Posterior cingulate gyrus (tissue), 11 donors: ENCODE measurements around the gene ARHGAP4.
A peak's percentile ranks its signal among the peaks of the same experiment; 100 is the strongest.

Experiments
- DNase-seq, 10 donors: peaks; one replicate each; pipeline versions ENCODE4 v3.0.0 to v3.0.0-alpha.2; 2020 to 2021; ENCODE audit warnings: mixed read lengths in 3 of 10
- intact Hi-C: fragments of 100-400 bp; cut with DNase I; formaldehyde crosslinking; loops from one replicate; pipeline ENCODE4 v1.15.1; 2023

ARHGAP4 gene

DNA sequence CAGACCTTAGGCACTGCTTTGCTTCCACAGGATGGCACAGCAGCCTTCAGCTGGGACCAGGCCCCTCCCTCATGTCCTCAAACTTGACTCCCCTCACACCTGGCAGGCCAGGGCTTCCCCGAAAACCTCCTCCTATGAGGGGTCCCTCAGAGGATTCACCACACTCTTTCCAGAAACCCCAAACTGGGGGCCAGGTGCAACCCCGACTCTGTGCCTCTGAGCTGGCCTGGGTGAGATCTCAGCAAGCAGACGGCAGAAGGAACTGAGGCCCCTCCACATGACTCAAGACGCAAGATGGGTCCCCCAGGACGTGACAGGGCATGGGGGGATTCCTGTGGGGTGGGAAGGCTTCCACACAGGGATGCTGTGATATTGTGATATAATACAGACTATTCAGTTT, 39.3 kb upstream of the ARHGAP4 start:
- no peak for DNase-seq
- intact Hi-C loops, result no loop called here

DNA sequence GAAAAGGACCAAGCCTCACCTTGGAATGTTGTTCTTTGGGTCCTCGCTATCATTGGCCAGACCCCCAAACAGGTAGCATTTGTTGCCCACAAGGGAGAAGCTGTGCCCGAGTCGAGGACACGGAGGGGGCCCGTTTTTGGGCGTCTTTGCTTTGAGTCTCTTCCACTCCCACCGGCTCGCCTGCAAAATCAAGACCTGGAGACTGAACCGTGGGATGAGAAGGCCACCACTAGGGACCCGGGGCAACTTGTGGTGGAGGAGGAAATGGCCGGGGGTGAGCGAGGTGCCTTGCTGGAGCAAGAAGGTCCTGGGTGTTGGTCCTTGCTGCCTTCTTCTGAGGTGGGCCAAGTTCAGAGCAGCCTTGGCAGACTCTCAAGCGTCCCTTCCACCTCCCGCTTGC, 38.0 kb upstream of the ARHGAP4 start:
- no peak for DNase-seq
- intact Hi-C loops, result no loop called here

DNA sequence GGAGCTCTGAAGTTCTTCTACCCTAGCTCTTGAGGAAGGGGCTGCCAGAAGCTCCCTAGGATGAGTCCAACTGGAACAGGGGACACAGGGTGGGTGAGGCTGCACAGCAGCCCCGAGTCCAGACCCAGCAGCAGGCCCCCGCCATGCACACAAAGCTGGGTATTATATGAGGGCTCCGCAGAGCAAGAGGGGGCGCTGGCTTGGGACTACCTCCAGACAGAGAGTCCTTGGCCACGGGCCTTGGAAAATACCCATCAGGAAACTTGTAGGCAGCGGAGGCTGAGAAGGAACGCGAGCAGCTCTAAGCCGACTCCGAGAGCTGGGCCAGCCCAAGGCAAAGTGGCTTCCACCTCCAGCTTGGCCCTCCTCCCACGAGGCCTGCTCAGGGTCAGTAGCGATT, 37.5 kb upstream of the ARHGAP4 start:
- intact Hi-C loops, result no loop called here
- peak in 1 of 10 donors; percentile 70 for DNase-seq

DNA sequence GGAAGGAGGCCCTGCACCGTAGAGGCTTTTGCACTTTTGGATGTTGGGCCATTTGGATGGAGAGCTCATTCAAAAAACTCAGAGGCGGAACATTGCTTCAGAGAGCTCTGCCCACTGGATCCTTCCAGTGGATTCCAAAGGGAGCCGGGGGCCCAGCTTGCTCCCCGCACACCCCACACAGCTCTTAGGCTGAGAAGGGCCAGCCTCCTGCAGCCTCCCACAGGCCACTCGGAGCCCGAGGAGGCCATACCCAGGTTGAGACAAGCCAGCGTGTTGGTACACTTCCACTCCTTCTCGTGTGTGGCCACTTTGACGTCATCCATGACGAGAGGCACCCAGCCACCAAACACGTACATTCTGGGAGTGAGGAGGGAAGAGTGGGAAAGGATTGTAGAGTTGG, 35.2 kb upstream of the ARHGAP4 start:
- DNase-seq, result no peak
- intact Hi-C loops, result no loop called here

DNA sequence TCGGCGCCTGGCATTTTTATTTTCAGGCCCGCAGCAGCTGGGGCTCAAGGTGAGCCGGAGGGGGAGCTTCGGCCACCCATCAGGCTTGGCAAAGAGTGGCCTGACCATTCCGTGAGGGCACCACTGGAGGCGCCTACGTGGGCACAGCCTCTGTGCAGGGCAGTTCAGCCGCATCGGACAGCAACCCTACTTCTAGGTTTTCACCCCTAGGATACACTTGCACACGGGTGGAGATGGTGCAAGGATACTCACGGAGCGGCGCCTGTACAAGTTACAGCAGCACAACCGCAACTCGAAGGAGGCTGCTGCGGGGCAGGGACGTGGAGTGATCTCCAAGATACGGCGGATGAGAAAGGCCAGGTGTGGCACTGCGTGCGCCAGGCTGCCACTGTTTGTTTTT, 34.7 kb upstream of the ARHGAP4 start:
- intact Hi-C loops, result no loop called here
- DNase-seq, result no peak

DNA sequence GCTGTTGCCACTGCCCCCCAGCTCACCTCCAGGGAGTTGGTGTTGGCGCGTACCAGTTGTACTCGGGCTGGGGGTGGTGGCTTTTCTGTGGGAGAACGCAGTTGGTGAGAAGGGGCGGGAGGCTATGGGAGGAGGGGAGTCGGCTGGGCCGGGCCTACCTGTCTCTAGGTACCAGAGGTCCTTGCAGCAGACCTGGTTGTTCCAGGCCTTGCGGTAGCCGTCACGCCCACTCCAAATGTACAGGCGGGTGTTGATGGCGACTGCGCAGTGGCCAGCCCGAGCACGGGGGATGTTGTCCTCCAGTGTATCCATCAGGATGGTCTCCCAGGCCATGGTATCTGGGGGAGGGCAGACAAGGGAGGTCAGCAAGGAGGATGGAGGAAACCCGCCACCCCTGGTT, 34.0 kb upstream of the ARHGAP4 start:
- intact Hi-C loops, result no loop called here
- DNase-seq, result no peak

DNA sequence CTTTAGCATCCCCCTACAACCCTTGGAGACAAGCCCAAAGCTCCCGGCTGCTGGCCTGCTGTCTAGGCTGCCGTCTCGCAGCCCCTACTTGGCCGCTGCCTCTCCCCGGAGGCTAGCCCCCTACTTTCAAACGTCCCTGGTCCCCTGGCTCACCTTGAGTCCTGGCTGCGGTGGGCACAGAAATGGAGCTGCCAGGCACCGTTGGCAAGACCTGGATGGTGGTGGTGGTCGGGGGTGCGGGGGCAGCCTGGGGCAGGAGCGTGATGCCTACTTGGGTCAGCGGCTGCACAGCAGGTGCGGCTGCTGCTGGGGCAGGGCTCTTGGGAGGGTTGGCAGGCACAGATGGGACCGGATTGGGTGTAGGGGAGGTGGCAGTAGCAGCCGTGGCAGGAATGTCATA, 33.6 kb upstream of the ARHGAP4 start:
- peak in 1 of 10 donors; percentile 83 for DNase-seq
- intact Hi-C loops, result loop anchor here (10.0 kb wide), 1 partner anchor 1005 kb away; no protein-coding TSS in a partner anchor

DNA sequence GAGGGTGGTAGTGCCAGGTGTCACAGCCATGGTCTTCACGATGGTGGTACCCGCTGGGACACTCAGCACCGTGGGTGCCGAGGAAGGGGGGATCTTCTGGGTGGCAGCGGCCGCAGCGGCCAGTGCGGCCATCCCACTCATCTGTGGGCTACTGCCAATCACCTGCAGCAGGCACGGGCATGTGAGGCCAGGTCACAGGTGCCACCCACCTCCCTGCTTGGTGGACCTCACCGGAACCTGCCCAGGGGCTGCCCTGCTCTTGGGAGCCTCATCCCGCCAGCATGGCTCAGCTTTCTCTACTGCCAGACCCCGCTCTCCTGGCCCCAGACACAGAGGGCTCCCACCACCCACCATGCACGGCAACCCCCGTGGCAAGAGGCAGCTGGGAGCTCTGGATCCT, 32.5 kb upstream of the ARHGAP4 start:
- DNase-seq, result no peak
- intact Hi-C loops, result loop anchor here (10.0 kb wide), 1 partner anchor 1004 kb away; no protein-coding TSS in a partner anchor

DNA sequence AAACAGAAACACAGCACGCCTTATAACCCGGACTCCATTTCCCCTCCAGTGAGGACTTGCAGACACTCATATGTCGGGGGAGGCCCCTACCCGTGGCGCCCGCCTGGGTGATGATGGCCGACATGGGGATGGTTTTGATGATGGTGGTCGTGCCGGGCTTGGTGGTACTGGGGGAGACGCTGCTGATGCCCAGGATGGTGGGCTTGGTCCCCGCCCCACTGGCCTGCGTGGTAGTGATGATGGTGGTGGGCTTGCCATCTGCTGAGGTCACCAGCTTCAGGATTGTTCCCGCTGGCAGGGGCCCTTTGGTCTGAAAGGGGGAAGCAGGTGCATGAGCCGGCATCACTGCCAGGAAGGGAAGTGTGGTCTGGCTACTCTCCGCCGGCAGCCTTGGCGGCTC, 31.2 kb upstream of the ARHGAP4 start:
- intact Hi-C loops, result loop anchor here (10.0 kb wide), 1 partner anchor 1002 kb away; no protein-coding TSS in a partner anchor

DNA sequence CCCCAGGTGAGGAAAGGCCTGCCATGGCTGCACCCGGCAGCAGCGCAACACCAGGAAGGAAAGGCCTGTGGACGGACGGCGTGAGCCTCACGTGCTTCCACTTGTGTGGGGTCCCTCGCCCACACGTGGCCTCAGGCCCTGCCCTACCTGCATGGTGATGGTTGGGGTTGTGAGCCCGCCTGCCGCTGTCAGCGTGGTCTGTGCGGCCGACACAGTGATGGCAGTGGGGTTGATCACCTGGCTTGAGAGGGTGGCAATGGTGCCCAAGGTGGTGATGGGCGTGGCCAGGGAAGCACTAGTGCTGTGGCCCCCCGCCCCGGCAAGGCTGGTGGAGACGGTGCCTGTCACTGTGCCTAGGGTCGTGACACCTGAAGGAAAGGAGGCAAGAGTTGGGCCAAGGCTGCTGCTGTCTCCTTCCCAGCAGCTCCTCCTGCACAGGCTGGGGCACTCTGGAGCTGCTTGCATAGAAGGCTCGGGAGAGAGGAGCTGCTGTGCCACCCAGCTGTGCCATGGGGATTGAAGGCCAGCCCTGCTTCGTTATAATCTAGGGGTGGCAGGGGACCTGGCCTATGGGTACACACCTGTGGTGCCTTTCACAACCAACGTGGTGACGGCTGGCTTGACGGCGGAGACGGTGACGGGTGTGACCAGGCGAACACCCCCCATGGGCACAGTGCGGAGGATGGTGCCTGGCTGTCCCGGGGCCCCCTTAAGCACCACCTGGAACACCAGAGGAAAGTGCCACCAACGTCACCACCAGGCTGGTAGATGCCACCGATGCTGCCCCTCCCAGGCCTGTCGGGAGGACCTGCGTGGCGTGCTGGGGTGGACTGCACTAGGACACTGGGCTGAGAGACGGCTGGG, 30.2 kb upstream of the ARHGAP4 start:
- intact Hi-C loops, result loop anchor here (10.0 kb wide), 1 partner anchor 1001 kb away; no protein-coding TSS in a partner anchor

More for the DNA sequence above, 31.2 kb upstream of the ARHGAP4 start:
- no peak for DNase-seq

DNA sequence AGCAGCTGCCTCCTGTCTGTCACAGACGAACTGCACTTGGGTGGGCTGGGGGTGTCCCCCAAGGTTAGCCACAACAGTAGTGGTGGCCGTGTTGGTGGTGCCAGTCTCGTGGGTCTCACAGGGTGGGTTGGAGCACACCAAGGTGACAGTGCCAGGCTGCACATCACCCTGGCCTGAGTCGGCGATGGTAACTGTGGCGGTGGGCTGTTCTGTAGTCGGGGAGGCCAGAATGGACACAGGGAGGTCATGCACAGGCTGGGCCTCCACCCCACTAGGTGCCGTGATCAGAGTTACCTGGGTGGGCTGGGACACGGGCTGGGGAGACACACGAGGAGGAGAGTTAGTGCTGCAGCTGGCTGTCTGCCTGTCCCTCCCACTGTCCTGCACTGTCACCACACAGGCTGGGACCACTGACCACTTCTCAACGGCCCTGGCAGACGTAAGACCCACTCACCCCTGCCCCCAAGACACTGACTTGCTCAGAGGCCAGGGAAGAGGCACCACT, 29.2 kb upstream of the ARHGAP4 start:
- intact Hi-C loops, result loop anchor here (10.0 kb wide), 1 partner anchor 1000 kb away; no protein-coding TSS in a partner anchor
- no peak for DNase-seq

More for the DNA sequence above, 30.2 kb upstream of the ARHGAP4 start:
- DNase-seq, result no peak

DNA sequence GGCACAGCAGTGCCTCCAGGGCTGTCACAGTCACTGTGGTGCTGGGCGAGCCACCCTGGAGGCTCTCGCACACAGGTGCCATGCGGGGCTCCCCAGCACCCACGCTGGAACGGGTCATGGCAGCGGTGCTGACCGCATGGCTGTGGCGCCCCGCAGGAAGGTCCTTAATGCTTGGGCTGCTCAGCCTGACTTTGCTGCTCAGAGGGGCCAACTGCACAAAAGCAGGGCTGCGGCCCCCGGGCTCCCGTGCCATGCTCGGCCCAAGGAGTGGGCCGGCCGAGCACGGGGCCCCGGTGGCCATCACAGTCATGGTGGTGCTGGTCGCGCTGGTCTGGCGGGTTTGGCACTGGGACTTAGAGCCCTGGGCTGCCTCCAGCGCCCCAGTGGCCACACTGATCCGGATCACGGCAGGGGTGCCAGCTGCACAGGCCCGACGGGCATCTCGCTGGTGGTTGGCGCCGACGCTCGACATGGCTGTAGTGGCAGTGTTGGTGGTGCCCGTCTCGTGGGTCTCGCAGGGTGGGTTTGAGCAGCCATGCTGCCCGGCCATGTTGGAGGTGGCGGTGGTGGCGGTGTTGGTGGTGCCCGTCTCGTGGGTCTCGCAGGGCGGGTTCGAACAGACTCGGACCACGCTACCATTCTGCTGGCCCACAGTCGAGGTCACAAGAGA, 28.6 kb upstream of the ARHGAP4 start:
- intact Hi-C loops, result loop anchor here (5.0 to 10.0 kb wide), 2 partner anchors 417 to 1000 kb away; no protein-coding TSS in a partner anchor
- peak in 1 of 10 donors; percentile 83 for DNase-seq

DNA sequence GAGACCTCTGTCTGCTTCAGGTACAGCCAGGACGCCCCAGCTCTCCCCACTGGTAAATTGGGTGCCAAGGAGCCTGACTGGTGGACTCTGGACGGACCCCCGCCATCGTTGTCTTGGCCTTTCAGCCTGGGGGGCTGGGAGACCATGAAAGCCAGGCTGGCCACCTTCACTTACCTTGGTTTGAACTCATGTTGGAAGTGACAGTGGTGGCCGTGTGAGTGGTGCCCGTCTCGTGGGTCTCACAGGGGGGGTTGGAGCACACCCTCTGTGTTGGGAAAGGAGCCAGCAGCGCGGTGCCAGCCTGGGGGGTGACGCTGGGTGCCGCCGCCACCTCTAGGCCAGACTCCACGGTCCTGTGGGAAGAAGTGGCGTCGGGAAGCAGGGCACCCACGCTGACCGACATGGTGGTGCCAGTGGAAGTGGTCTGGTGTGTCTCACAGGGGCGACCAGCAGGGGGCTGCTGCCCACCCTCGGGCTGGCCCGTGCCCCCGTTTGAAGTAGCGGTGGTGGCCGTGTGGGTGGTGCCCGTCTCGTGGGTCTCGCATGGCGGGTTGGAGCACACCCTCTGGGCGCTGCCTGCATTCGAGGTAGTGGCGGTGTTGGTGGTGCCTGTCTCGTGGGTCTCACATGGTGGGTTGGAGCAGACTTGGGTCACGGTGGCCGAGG, 28.0 kb upstream of the ARHGAP4 start:
- intact Hi-C loops, result loop anchor here (1.0 to 10.0 kb wide), 3 partner anchors 190 to 999 kb away; partner anchors contain the start of gene PLXNB3
- peak in 1 of 10 donors; percentile 72 for DNase-seq

DNA sequence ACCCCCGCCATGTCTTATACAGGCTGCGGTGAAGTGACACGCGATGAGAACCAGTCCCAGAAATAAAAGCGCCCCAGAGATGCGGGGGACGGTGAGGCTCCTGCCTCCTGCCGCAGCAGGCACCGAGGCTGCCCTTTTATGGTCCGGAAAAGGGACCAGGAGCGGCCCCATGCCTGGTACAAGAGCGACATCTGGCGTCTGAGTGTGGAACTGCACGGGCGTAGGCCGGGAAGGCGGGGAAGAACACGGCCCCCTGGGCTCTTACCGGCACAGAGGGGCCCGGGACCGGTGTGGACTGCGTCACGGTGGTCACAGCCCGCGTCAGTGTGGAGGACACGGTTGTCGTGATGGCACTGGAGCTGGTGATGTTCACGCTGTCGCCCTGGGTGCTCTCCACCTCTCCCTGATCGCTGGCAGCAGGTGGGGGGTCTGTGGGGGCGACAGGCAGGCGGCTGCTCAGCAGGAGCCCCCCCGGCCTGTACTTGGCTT, 27.3 kb upstream of the ARHGAP4 start:
- intact Hi-C loops, result loop anchor here (1.0 to 10.0 kb wide), 3 partner anchors 189 to 999 kb away; partner anchors contain the start of gene PLXNB3
- DNase-seq, result peak; percentile 42 to 96 (median 72)

DNA sequence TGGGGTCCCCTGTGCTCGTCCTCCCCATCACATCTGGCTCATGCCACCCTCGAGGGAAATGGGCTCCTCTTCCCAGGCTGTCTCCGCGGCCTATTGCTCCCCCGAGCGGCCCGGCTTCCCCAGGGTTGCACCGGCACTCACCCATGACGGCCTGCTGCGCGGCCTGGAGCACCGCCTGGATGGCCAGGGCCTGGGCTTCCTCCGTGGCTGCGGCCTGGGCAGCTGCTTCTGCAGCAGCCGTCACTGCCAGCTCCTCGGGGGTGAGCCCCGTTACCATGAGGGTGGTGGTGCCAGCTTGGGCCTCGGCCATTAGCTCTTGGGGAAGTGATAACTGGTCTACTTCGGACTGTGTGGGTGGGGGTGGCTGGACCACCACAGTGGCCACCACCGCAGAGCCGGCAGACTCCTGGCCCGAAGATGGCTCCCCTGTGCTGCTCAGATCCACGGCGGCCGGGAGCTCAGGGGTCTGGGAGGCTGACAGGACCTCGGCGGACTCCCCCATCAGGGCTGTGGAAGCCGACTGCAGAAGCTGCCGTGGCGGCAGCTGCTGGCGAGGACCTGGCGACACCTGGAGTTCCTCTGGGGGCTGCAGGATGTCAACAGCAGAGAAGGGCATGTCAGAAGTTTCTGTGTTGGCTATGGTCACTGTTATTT, 26.4 kb upstream of the ARHGAP4 start:
- no peak for DNase-seq
- intact Hi-C loops, result loop anchor here (1.0 to 10.0 kb wide), 3 partner anchors 188 to 998 kb away; partner anchors contain the start of gene PLXNB3

DNA sequence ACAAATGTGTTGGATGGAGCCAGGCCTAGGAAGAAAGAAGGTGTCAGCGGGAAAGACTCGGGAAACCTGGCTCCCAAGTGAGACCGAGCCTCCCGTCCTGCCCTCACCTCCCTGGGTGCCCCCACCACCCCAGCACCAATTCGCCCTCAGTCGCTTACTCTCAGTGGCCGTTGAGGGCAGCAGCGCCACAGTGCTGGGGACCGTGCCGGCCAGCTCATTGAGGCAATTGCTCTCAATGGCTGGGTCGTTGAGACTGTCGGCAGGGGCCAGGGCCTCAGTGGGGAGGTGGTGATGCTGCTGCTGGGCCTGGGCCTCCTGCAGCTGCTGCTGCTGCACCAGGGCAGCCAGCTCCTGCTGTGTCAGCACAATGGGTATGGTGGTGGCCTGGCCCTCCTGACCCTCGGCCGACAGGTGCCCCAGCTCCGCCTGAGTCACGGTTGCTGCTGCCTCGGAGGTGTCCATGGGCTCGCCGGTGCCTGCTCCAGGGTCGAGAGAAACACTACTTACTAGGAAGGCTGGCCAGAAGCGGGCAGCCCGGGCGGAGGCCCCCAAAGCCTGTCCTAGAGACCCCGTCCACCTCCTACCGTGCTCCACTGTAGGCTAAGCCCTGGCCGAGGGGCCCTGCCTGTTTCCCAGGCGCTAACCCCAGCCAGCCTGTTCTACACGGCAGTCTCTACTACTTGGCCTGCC, 25.8 kb upstream of the ARHGAP4 start:
- DNase-seq, result no peak
- intact Hi-C loops, result loop anchor here (5.0 to 10.0 kb wide), 2 partner anchors 415 to 997 kb away; no protein-coding TSS in a partner anchor

DNA sequence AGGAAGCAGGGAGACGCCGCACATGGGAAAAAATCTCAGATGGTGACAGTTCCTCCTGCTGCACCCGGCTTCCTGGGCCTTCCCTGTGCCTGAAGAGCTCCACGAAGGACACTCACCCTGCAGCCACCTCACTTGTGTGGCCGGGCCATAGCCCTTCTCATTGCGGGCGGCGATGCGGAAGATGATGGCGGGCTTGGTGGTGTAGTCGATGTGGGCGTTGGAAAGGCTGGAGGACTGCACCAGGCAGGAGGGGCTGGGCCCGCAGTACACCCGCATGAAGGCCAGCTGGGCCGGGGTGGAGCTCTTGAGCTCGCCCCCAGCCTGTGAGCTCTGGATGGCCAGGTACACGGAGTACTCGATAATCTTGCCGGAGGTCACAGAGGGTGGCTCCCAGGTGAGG, 24.1 kb upstream of the ARHGAP4 start:
- intact Hi-C loops, result loop anchor here (5.0 to 10.0 kb wide), 2 partner anchors 413 to 995 kb away; no protein-coding TSS in a partner anchor
- no peak for DNase-seq

DNA sequence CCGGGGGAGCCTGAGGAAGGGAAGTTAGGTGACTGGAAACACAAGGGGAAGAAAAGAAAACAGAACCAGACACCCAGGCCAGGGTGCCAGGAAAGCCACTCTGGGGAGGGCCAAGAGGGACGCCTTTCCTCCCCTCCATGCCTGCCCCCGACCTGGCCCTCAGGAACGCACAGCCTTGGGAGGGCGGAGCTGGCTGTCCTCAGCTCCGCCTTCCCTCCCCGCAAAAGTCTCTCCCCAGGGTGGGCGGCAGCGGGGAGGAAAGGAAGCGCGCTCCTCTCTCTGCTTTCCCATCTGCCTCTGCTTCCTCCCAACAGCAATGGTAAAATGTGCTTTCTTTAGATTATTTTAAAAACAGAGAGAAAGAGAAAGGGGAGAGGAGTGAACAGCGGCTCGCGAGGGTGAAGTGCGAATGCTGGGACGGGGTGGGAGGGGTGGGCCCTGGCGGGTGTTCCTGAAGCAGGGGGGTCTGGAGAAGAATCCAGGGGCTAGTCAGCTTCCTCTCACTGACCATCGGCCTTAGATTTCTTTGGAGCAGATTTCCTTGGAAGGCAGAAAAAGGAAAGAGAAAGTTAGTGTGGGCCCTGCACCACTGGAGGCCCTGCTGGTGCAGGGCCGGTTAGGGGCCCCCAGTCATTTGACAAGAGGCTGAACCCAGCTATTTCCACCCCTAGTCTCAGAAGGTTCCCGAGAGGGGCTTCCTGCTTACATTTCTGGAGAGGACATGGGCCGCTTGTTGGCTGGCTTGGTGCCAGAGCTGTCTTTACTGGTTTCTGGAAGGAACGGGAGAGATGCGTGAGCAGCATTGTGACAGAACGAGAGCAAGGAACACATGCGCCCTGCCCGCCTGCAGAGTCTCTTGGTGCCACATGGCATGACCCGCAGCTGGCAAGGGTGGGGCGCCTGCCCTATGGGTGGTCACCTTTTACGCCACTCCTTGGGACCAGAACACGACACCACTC, 23.1 kb upstream of the ARHGAP4 start:
- intact Hi-C loops, result no loop called here
- DNase-seq, result no peak
